Measurements from ENCODE around the gene TRPM2. TPM values are rescaled to one million over a fixed set of nuclear protein-coding genes. Genes with fewer than 3 reads are reported as not detected.

Gene TRPM2
- total and polyA plus RNA-seq, 2 of the 8 experiments (the other 6 are each of a cell fraction or from before 2014, with no cell fraction given) = 0.27 to 0.28 TPM

DNA sequence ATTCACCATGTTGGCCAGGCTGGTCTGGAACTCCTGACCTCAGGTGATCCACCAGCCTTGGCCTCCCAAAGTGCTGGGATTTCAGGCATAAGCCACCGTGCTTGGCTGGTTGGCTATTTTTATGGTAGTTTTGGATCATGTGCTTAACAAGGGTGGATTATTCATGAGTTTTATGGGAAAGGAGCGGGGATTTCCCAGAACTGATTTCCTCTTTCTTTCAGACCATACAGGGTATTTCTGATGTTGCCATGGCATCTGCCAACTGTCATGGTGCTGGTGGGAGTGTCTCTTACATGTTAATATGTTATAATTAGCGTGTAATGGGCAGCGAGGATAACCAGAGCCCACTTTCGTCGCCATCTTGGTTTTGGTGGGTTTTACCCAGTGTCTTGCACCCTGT, 3.2 kb downstream of the TRPM2 start (continued):
- TF ChIP-seq HDAC6 (IDR thresholded peaks at IDR 0.05; ENCODE audit: low read depth, low read length) (no peak), CBX8 (IDR thresholded peaks at IDR 0.05; ENCODE audit: borderline replicate concordance, low read depth, low read length) (no peak), BRCA1 (IDR thresholded peaks at IDR 0.05; ENCODE audit: low read depth, low read length) (no peak), KDM5A (IDR thresholded peaks at IDR 0.05; ENCODE audit: low read length) (no peak), CHD7 (IDR thresholded peaks at IDR 0.05; ENCODE audit: insufficient replicate concordance, low read length) (no peak)

Data from H1 (cell line).